ENCODE results near the gene NEIL3. TPM values are rescaled to one million over a fixed set of nuclear protein-coding genes. Genes with fewer than 3 reads are reported as not detected.

Gene NEIL3
- total RNA-seq, 1 donor from 2014 or later = 5.7 TPM

GRCh38 chr4:177321647-177322046 is 12.0 kb downstream of the NEIL3 start:
- H3K9me3 ChIP-seq (ENCODE audit: control insufficient read depth in 3 of 3, low read length in 3 of 3) = no peaks in the 10 kb centered on the region
- no peak overlapping the region for H3K4me3 ChIP-seq (ENCODE audit: low read length in 3 of 3)
- no peak overlapping the region for H3K27ac ChIP-seq (ENCODE audit: low read depth, low read length)
- H3K9ac ChIP-seq (ENCODE audit: low read depth in 1 of 3, low read length in 3 of 3) = no peak overlapping the region
- no peaks in the 10 kb centered on the region for H3K4me1 ChIP-seq (ENCODE audit: control insufficient read depth in 3 of 3, insufficient read depth in 3 of 3, low read length in 3 of 3)
- no peaks in the 10 kb centered on the region for H3K36me3 ChIP-seq (ENCODE audit: control insufficient read depth in 3 of 3, insufficient read depth in 3 of 3, low read length in 3 of 3)
- no peaks in the 10 kb centered on the region for H3K27me3 ChIP-seq (ENCODE audit: control insufficient read depth in 3 of 3, insufficient read depth in 3 of 3, low read length in 3 of 3)

GRCh38 chr4:177322266-177322665 is 12.6 kb downstream of the NEIL3 start:
- no peak overlapping the region for H3K27ac ChIP-seq (ENCODE audit: low read depth, low read length)
- no peaks in the 10 kb centered on the region for H3K36me3 ChIP-seq (ENCODE audit: control insufficient read depth in 3 of 3, insufficient read depth in 3 of 3, low read length in 3 of 3)
- no peaks in the 10 kb centered on the region for H3K9me3 ChIP-seq (ENCODE audit: control insufficient read depth in 3 of 3, low read length in 3 of 3)
- H3K4me3 ChIP-seq (ENCODE audit: low read length in 3 of 3) = no peak overlapping the region
- H3K27me3 ChIP-seq (ENCODE audit: control insufficient read depth in 3 of 3, insufficient read depth in 3 of 3, low read length in 3 of 3) = no peaks in the 10 kb centered on the region
- no peaks in the 10 kb centered on the region for H3K4me1 ChIP-seq (ENCODE audit: control insufficient read depth in 3 of 3, insufficient read depth in 3 of 3, low read length in 3 of 3)
- no peak overlapping the region for H3K9ac ChIP-seq (ENCODE audit: low read depth in 1 of 3, low read length in 3 of 3)

- Histone ChIP-seq H3K9ac (ENCODE audit: low read depth in 1 of 3, low read length in 3 of 3) (no peak overlapping the region), H3K4me1 (ENCODE audit: control insufficient read depth in 3 of 3, insufficient read depth in 3 of 3, low read length in 3 of 3) (no peaks in the 10 kb centered on the region), H3K27ac (ENCODE audit: low read depth, low read length) (no peak overlapping the region), H3K27me3 (ENCODE audit: control insufficient read depth in 3 of 3, insufficient read depth in 3 of 3, low read length in 3 of 3) (no peaks in the 10 kb centered on the region), H3K4me3 (ENCODE audit: low read length in 3 of 3) (no peak overlapping the region), H3K36me3 (ENCODE audit: control insufficient read depth in 3 of 3, insufficient read depth in 3 of 3, low read length in 3 of 3) (no peaks in the 10 kb centered on the region), H3K9me3 (ENCODE audit: control insufficient read depth in 3 of 3, low read length in 3 of 3) (no peaks in the 10 kb centered on the region)
Observed at GRCh38 chr4:177322881-177323280, 13.2 kb downstream of the NEIL3 start.

- H3K9ac ChIP-seq (ENCODE audit: low read depth in 1 of 3, low read length in 3 of 3) = no peak overlapping the region
- no peaks in the 10 kb centered on the region for H3K27me3 ChIP-seq (ENCODE audit: control insufficient read depth in 3 of 3, insufficient read depth in 3 of 3, low read length in 3 of 3)
- no peak overlapping the region for H3K4me3 ChIP-seq (ENCODE audit: low read length in 3 of 3)
- no peak overlapping the region for H3K27ac ChIP-seq (ENCODE audit: low read depth, low read length)
- no peaks in the 10 kb centered on the region for H3K4me1 ChIP-seq (ENCODE audit: control insufficient read depth in 3 of 3, insufficient read depth in 3 of 3, low read length in 3 of 3)
- no peaks in the 10 kb centered on the region for H3K36me3 ChIP-seq (ENCODE audit: control insufficient read depth in 3 of 3, insufficient read depth in 3 of 3, low read length in 3 of 3)
- H3K9me3 ChIP-seq (ENCODE audit: control insufficient read depth in 3 of 3, low read length in 3 of 3) = no peaks in the 10 kb centered on the region
Observed at GRCh38 chr4:177323416-177323815, 13.7 kb downstream of the NEIL3 start.

GRCh38 chr4:177332119-177332518 is 22.4 kb downstream of the NEIL3 start:
- Histone ChIP-seq H3K27ac (ENCODE audit: low read depth, low read length) (no peak overlapping the region), H3K4me1 (ENCODE audit: control insufficient read depth in 3 of 3, insufficient read depth in 3 of 3, low read length in 3 of 3) (no peaks in the 10 kb centered on the region), H3K4me3 (ENCODE audit: low read length in 3 of 3) (no peak overlapping the region)

GRCh38 chr4:177339477-177340374 is 30.1 kb downstream of the NEIL3 start:
- no peaks in the 10 kb centered on the region for H3K4me1 ChIP-seq (ENCODE audit: control insufficient read depth in 3 of 3, insufficient read depth in 3 of 3, low read length in 3 of 3)
- H3K4me3 ChIP-seq (ENCODE audit: low read length in 3 of 3) = no peak overlapping the region
- H3K27ac ChIP-seq (ENCODE audit: low read depth, low read length) = no peak overlapping the region
- H3K36me3 ChIP-seq (ENCODE audit: control insufficient read depth in 3 of 3, insufficient read depth in 3 of 3, low read length in 3 of 3) = no peaks in the 10 kb centered on the region
- H3K9ac ChIP-seq (ENCODE audit: low read depth in 1 of 3, low read length in 3 of 3) = no peak overlapping the region
- no peaks in the 10 kb centered on the region for H3K27me3 ChIP-seq (ENCODE audit: control insufficient read depth in 3 of 3, insufficient read depth in 3 of 3, low read length in 3 of 3)
- H3K9me3 ChIP-seq (ENCODE audit: control insufficient read depth in 3 of 3, low read length in 3 of 3) = no peaks in the 10 kb centered on the region

More at GRCh38 chr4:177332119-177332518, 22.4 kb downstream of the NEIL3 start:
- Histone ChIP-seq H3K9ac (ENCODE audit: low read depth in 1 of 3, low read length in 3 of 3) (no peak overlapping the region), H3K27me3 (ENCODE audit: control insufficient read depth in 3 of 3, insufficient read depth in 3 of 3, low read length in 3 of 3) (no peaks in the 10 kb centered on the region), H3K36me3 (ENCODE audit: control insufficient read depth in 3 of 3, insufficient read depth in 3 of 3, low read length in 3 of 3) (no peaks in the 10 kb centered on the region), H3K9me3 (ENCODE audit: control insufficient read depth in 3 of 3, low read length in 3 of 3) (peaks cover 0 to 5% (median 2%) of the 10 kb centered on the region in 3 donors)

GRCh38 chr4:177348348-177348747 is 38.7 kb downstream of the NEIL3 start:
- no peaks in the 10 kb centered on the region for H3K27me3 ChIP-seq (ENCODE audit: control insufficient read depth in 3 of 3, insufficient read depth in 3 of 3, low read length in 3 of 3)
- no peak overlapping the region for H3K9ac ChIP-seq (ENCODE audit: low read depth in 1 of 3, low read length in 3 of 3)
- H3K9me3 ChIP-seq (ENCODE audit: control insufficient read depth in 3 of 3, low read length in 3 of 3) = no peaks in the 10 kb centered on the region
- no peak overlapping the region for H3K4me3 ChIP-seq (ENCODE audit: low read length in 3 of 3)
- no peak overlapping the region for H3K27ac ChIP-seq (ENCODE audit: low read depth, low read length)
- no peaks in the 10 kb centered on the region for H3K36me3 ChIP-seq (ENCODE audit: control insufficient read depth in 3 of 3, insufficient read depth in 3 of 3, low read length in 3 of 3)
- no peaks in the 10 kb centered on the region for H3K4me1 ChIP-seq (ENCODE audit: control insufficient read depth in 3 of 3, insufficient read depth in 3 of 3, low read length in 3 of 3)

- Histone ChIP-seq H3K9ac (ENCODE audit: low read depth in 1 of 3, low read length in 3 of 3) (no peak overlapping the region), H3K36me3 (ENCODE audit: control insufficient read depth in 3 of 3, insufficient read depth in 3 of 3, low read length in 3 of 3) (no peaks in the 10 kb centered on the region), H3K27me3 (ENCODE audit: control insufficient read depth in 3 of 3, insufficient read depth in 3 of 3, low read length in 3 of 3) (no peaks in the 10 kb centered on the region), H3K4me1 (ENCODE audit: control insufficient read depth in 3 of 3, insufficient read depth in 3 of 3, low read length in 3 of 3) (no peaks in the 10 kb centered on the region), H3K9me3 (ENCODE audit: control insufficient read depth in 3 of 3, low read length in 3 of 3) (no peaks in the 10 kb centered on the region), H3K4me3 (ENCODE audit: low read length in 3 of 3) (no peak overlapping the region), H3K27ac (ENCODE audit: low read depth, low read length) (no peak overlapping the region)
Observed at GRCh38 chr4:177349191-177349590, 39.5 kb downstream of the NEIL3 start.

GRCh38 chr4:177351622-177352244 is 42.1 kb downstream of the NEIL3 start:
- H3K4me3 ChIP-seq (ENCODE audit: low read length in 3 of 3) = no peak overlapping the region
- no peaks in the 10 kb centered on the region for H3K4me1 ChIP-seq (ENCODE audit: control insufficient read depth in 3 of 3, insufficient read depth in 3 of 3, low read length in 3 of 3)
- H3K27ac ChIP-seq (ENCODE audit: low read depth, low read length) = no peak overlapping the region
- H3K9ac ChIP-seq (ENCODE audit: low read depth in 1 of 3, low read length in 3 of 3) = no peak overlapping the region
- H3K36me3 ChIP-seq (ENCODE audit: control insufficient read depth in 3 of 3, insufficient read depth in 3 of 3, low read length in 3 of 3) = no peaks in the 10 kb centered on the region
- no peaks in the 10 kb centered on the region for H3K9me3 ChIP-seq (ENCODE audit: control insufficient read depth in 3 of 3, low read length in 3 of 3)
- H3K27me3 ChIP-seq (ENCODE audit: control insufficient read depth in 3 of 3, insufficient read depth in 3 of 3, low read length in 3 of 3) = no peaks in the 10 kb centered on the region

GRCh38 chr4:177356206-177356605 is 46.5 kb downstream of the NEIL3 start:
- Histone ChIP-seq H3K36me3 (ENCODE audit: control insufficient read depth in 3 of 3, insufficient read depth in 3 of 3, low read length in 3 of 3) (no peaks in the 10 kb centered on the region), H3K27me3 (ENCODE audit: control insufficient read depth in 3 of 3, insufficient read depth in 3 of 3, low read length in 3 of 3) (no peaks in the 10 kb centered on the region), H3K9ac (ENCODE audit: low read depth in 1 of 3, low read length in 3 of 3) (no peak overlapping the region), H3K4me3 (ENCODE audit: low read length in 3 of 3) (no peak overlapping the region), H3K4me1 (ENCODE audit: control insufficient read depth in 3 of 3, insufficient read depth in 3 of 3, low read length in 3 of 3) (no peaks in the 10 kb centered on the region), H3K9me3 (ENCODE audit: control insufficient read depth in 3 of 3, low read length in 3 of 3) (no peaks in the 10 kb centered on the region), H3K27ac (ENCODE audit: low read depth, low read length) (no peak overlapping the region)
